Right atrium auricular region (tissue), 2 donors: ENCODE results near the gene SLC2A5. TPM values are rescaled to one million over a fixed set of nuclear protein-coding genes. Genes with fewer than 3 reads are reported as not detected.

Experiments used
- DNase-seq: peaks from one replicate; pipeline ENCODE4 v3.0.0-alpha.2; 2019; ENCODE audit warnings: low spot score
- H3K27ac ChIP-seq, 2 donors: fragments of 200-600 bp; sonication (generic); 1 replicate in 1 of 2; 2 replicates in 1 of 2; pipeline ENCODE4 v1.5.1; 2016 to 2019
- H3K27me3 ChIP-seq, 2 donors: fragments of 200-600 bp; sonication (generic); one replicate each; pipeline versions ENCODE4 v1.5.1 to v1.6.0; 2017 to 2019
- H3K36me3 ChIP-seq: fragments of 200-600 bp; sonication (generic); one replicate; pipeline ENCODE4 v1.5.1; 2016
- H3K4me1 ChIP-seq, 2 donors: fragments of 200-600 bp; sonication (generic); one replicate each; pipeline versions ENCODE4 v1.5.1 to v1.6.0; 2017 to 2019
- H3K4me3 ChIP-seq, 2 donors: fragments of 200-600 bp; sonication (generic); 1 replicate in 1 of 2; 2 replicates in 1 of 2; pipeline ENCODE4 v1.5.1; 2017 to 2019; ENCODE audit warnings: mild to moderate bottlenecking in 1 of 2, moderate library complexity in 1 of 2
- H3K9me3 ChIP-seq, 2 donors: fragments of 200-600 bp; sonication (generic); one replicate each; pipeline ENCODE4 v1.5.1; 2019
- total RNA-seq, 2 donors: library from RNA; depleted of rRNA; stranded (reverse); fragments of >200 nt; gene quantifications; one replicate each; pipeline ENCODE4 v1.1.0, GENCODE V29; 2016
- TF ChIP-seq, protein P1 (sequence below), 2 donors: fragments of 200-600 bp; sonication (generic); IDR thresholded peaks; one replicate each; pipeline ENCODE4 v1.5.1; 2019; ENCODE audit warnings: antibody characterized with exemption in 2 of 2

The SLC2A5 gene
- total RNA-seq, 2 donors from 2014 or later = 0.26 to 0.94 TPM

DNA sequence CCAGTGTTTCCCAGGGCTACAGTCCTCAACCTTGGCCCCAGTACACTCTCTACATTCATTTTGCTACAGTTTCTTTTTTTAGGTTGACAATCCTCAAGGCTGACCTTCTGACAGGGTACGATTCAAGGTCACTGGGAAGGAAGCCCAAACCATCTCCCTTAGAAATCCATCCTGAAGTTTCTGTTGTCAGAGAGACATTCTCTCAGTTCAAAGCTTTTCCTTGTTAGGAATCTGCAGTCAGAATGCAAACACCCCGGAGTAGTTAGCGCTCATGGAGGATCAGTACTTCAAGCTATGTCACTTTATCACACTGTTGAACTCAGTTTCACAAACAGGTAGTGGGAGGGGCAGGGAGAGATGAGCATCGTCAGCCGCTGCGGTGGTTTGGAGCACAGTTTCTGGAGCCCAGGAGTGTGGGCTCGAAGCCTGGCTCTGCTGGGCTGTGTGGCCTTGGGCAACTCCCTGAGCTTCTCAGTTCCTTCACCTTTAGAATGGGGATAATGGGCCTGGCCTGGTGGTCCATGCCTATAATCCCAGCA is 4.2 kb downstream of the SLC2A5 start:
- no peaks in the 10 kb centered on the region for H3K9me3 ChIP-seq
- TF ChIP-seq, protein P1, sequence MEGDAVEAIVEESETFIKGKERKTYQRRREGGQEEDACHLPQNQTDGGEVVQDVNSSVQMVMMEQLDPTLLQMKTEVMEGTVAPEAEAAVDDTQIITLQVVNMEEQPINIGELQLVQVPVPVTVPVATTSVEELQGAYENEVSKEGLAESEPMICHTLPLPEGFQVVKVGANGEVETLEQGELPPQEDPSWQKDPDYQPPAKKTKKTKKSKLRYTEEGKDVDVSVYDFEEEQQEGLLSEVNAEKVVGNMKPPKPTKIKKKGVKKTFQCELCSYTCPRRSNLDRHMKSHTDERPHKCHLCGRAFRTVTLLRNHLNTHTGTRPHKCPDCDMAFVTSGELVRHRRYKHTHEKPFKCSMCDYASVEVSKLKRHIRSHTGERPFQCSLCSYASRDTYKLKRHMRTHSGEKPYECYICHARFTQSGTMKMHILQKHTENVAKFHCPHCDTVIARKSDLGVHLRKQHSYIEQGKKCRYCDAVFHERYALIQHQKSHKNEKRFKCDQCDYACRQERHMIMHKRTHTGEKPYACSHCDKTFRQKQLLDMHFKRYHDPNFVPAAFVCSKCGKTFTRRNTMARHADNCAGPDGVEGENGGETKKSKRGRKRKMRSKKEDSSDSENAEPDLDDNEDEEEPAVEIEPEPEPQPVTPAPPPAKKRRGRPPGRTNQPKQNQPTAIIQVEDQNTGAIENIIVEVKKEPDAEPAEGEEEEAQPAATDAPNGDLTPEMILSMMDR (IDR thresholded peaks at IDR 0.05) = no peak
- H3K27ac ChIP-seq = no peak overlapping the region
- DNase-seq = no peak
- no peaks in the 10 kb centered on the region for H3K27me3 ChIP-seq
- peaks cover 0 to 14% of the 10 kb centered on the region in 2 donors for H3K4me1 ChIP-seq
- no peaks in the 10 kb centered on the region for H3K36me3 ChIP-seq
- no peak overlapping the region for H3K4me3 ChIP-seq

DNA sequence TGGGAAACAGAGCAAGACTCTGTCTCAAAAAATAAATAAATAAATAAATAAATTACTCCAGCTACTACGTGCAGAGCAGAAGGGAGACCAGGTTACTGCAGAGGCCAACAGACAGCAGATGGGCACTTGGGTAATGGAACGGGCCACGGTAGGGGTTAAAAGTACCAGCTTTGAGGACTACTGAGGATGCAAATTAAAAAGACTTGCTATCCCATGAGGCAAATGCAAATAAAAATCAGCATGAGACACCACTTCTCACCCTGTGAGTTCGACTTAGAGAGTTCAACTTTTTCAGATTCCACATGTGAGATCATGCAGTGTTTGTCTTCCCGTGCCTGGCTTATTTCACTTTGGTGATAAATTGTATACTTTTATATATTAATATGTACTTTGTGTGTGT is 6.6 kb downstream of the SLC2A5 start:
- H3K36me3 ChIP-seq = no peaks in the 10 kb centered on the region
- H3K27me3 ChIP-seq = no peaks in the 10 kb centered on the region
- DNase-seq = no peak
- H3K4me1 ChIP-seq = no peaks in the 10 kb centered on the region
- no peaks in the 10 kb centered on the region for H3K9me3 ChIP-seq
- no peak overlapping the region for H3K4me3 ChIP-seq
- TF ChIP-seq, protein P1 (IDR thresholded peaks at IDR 0.05) = no peak
- no peak overlapping the region for H3K27ac ChIP-seq

DNA sequence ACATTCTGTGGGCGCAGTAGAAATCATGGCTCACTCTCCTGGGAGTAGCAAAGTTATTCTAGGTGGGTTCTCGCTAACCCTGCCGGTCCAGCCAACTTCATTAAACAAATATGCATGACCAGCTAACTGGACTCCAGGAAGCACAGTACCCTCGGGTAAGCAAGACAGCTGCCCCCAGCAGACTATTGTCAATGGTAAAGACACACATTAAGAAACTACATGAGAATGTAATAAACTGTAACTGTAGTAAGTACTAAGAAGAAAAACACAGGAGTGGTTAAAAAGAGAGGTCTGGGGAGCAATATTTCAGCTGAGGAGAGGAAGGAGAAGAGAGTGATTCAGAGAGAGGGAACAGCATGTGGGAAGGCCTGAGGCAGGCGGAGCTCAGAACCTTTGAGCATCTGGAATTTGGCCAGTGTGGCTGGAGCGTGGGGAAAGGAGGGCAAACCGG is 7.4 kb downstream of the SLC2A5 start:
- TF ChIP-seq, protein P1 (IDR thresholded peaks at IDR 0.05) = no peak
- H3K9me3 ChIP-seq = no peaks in the 10 kb centered on the region
- H3K4me1 ChIP-seq = no peaks in the 10 kb centered on the region
- H3K27me3 ChIP-seq = no peaks in the 10 kb centered on the region
- no peak overlapping the region for H3K27ac ChIP-seq
- H3K36me3 ChIP-seq = no peaks in the 10 kb centered on the region
- no peak for DNase-seq
- H3K4me3 ChIP-seq = no peak overlapping the region

DNA sequence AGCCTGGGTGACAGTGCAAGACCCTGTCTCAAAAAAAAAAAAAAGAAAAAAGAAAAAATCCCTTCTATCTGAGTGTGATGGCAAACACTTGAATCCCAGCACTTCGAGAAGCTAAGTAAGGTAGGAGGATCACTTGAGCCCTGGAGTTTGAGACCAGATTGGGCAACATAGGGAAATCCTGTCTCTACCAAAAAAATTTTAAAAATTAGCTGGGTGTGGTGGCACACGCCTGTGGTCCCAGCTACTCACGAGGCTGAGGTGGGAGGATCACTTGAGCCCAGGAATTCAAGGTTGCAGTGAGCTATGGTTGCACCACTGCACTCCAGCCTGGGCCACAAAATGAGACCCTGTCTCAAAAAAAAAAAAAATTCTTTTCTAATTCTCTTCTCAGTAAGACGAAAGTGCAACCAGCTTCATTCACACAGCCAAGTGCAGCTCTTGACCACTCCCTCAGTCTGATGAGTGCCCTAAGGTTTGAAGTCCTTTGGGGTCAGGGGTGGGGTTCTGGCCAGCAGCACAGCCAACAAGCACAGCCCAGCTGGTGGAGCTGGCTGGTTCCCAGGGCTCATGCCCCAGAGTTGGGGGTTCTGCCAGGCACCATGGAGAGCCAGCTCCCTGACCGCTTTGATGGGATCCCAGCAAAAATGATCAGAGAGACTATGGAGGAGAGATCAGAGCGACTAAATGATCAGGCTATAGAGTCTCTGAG is 8.0 kb downstream of the SLC2A5 start:
- H3K4me1 ChIP-seq = no peaks in the 10 kb centered on the region
- no peak overlapping the region for H3K4me3 ChIP-seq
- H3K9me3 ChIP-seq = no peaks in the 10 kb centered on the region
- no peaks in the 10 kb centered on the region for H3K27me3 ChIP-seq
- TF ChIP-seq, protein P1 (IDR thresholded peaks at IDR 0.05) = no peak
- no peak for DNase-seq
- no peak overlapping the region for H3K27ac ChIP-seq
- H3K36me3 ChIP-seq = no peaks in the 10 kb centered on the region

DNA sequence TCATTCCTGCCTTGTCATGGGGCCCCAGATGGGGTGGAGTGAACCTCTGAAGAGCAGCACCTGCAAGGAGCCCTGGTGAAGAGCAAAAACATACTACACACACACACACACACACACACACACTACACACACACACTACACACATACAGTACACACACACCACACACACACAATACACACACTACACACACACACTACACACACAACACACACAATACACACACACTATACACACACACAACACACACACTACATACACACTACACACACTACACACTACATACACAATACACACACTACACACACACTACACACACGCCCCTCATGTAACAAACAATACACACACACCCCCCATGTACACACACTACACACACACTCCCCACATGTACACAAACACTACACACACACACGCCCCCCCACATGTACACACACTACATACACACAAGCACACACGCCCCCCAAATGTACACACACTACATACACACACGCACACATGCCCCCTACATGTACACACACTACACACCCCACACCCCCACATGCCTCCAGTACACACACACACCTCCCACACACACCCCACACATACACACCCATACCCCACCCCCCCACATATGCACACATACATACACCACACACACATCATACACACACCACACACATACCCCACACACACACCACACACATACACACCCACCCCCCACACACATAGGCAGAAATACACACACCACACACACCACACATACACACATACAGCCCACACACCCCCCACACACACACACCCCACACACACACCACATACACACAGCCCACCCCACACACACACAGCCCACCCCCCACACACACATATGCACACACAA is 9.3 kb downstream of the SLC2A5 start:
- no peak overlapping the region for H3K27ac ChIP-seq
- H3K9me3 ChIP-seq = no peaks in the 10 kb centered on the region
- H3K36me3 ChIP-seq = no peaks in the 10 kb centered on the region
- H3K4me1 ChIP-seq = no peaks in the 10 kb centered on the region
- H3K27me3 ChIP-seq = no peaks in the 10 kb centered on the region
- no peak overlapping the region for H3K4me3 ChIP-seq
- DNase-seq = no peak
- TF ChIP-seq, protein P1 (IDR thresholded peaks at IDR 0.05) = no peak
